GM12874 (cell line): ENCODE data around the gene DGKH.

Experiments
- TF ChIP-seq, protein P1 (sequence below): IDR thresholded peaks from 2 replicates; pipeline ENCODE4 v1.5.1; 2011; ENCODE audit warnings: low read depth, mild to moderate bottlenecking, control low read depth, low read length, moderate library complexity; ENCODE audit not compliant: insufficient read depth

DGKH gene

DNA sequence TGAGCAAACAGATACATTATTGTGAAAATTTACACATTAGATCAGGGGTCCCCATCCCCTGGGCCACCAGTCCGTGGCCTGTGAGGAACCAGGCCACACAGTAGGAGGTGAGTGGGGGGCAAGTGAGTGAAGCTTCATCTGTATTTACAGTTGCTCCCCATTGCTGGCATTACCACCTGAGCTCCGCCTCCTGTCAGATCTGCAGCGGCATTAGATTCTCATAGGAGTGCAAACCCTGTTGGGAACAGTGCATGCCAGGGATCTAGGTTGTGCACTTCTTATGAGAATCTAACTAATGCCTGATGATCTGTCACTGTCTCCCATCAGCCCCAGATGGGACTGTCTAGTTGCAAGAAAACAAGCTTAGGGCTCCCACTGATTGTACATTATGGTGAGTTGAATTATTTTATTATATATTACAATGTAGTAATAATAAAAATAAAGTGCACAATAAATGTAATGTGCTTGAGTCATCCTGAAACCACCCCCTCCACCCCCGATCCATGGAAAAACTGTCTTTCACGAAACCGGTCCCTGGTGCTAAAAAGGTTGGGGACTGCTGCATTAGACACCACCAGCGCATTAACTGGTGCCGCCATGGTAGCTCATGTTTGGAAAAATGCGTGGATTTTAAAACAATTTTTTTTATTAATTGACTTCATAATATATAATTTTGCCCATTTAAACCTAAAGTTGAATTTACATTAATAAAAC is 51.7 kb downstream of the DGKH start:
- TF ChIP-seq, protein P1, sequence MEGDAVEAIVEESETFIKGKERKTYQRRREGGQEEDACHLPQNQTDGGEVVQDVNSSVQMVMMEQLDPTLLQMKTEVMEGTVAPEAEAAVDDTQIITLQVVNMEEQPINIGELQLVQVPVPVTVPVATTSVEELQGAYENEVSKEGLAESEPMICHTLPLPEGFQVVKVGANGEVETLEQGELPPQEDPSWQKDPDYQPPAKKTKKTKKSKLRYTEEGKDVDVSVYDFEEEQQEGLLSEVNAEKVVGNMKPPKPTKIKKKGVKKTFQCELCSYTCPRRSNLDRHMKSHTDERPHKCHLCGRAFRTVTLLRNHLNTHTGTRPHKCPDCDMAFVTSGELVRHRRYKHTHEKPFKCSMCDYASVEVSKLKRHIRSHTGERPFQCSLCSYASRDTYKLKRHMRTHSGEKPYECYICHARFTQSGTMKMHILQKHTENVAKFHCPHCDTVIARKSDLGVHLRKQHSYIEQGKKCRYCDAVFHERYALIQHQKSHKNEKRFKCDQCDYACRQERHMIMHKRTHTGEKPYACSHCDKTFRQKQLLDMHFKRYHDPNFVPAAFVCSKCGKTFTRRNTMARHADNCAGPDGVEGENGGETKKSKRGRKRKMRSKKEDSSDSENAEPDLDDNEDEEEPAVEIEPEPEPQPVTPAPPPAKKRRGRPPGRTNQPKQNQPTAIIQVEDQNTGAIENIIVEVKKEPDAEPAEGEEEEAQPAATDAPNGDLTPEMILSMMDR = no peak

DNA sequence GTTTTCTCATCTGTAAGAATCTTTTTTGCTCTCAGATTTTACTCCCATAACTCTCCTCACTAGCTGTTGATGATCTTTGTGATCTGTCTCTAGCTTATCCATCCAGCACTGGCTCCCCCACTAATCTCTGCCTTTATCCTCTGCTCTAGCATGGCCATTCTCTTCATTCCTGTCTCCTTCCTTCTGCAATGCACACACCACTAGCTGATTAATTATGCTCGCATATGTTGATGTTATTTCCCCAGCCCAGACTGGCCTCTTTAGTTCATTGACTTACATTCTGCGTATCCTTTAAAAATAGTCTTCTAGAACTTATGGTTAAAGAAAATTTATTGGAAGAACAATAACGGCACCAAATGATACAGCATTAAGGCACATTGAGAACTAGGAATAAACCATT is 52.5 kb downstream of the DGKH start:
- TF ChIP-seq, protein P1 = no peak

DNA sequence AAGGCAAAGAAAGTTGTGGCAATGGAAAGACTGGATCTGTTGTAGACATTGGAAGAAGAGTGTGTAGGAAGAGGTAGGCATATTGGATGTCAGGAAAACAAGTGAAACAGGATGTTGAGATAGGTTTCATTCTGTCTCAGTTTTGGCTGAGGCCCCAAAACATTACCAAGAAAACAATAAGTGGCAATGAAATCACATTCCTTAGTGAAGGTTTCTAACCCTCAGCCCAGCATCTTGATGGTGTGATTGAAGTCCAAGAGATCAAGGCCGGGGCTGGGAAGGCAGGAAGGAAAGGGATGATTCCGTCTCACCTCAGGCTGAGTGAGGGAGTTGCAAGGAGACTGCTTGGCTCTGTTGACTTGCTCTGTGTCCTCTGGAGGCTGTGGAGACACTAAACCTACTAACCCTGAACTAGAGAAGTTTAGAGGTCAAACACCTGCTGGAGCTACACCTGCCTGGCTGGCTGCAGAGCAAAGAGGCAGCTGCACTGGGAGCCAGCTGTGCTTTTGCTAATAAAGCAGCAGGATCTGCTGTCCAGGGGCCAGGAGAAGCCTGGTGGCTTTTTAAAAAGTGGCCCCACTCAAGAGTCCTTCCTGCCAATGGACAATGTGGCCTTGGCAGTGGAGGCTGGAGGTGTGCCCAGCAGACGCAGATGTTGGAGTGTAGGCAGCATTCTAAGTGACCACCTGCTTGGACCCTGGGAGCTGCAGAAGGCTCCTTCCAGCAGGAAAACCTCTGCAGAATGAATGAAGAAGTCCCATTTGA is 53.6 kb downstream of the DGKH start:
- TF ChIP-seq, protein P1 = no peak

GRCh38 chr13:42102961-42103865 is 54.8 kb downstream of the DGKH start:
- TF ChIP-seq, protein P1 = no peak

GRCh38 chr13:42106998-42107397 is 58.5 kb downstream of the DGKH start:
- TF ChIP-seq, protein P1 = no peak

GRCh38 chr13:42107421-42107820 is 59.0 kb downstream of the DGKH start:
- TF ChIP-seq, protein P1 = no peak

GRCh38 chr13:42108217-42108616 is 59.8 kb downstream of the DGKH start:
- TF ChIP-seq, protein P1 = no peak
